Uterus (tissue), 4 donors: Measurements from ENCODE around the gene MAGI3. TPM values are rescaled to one million over a fixed set of nuclear protein-coding genes. Genes with fewer than 3 reads are reported as not detected.
"Not testable (repeated sequence)": the region's sequence is repeated elsewhere in the genome, so short reads cannot be mapped to it uniquely, and the experiment has no call there.

Experiments used
- DNase-seq, 2 donors: peaks; one replicate each; pipeline ENCODE4 v3.0.0-alpha.2; 2019 to 2020
- H3K27ac ChIP-seq, 2 donors: fragments of 200-600 bp; sonication (generic); 1 replicate in 1 of 2; 2 replicates in 1 of 2; pipeline ENCODE4 v1.5.1; 2016 to 2018
- H3K27me3 ChIP-seq, 2 donors: fragments of 200-600 bp; sonication (generic); one replicate each; pipeline ENCODE4 v1.5.1; 2018 to 2019; ENCODE audit warnings: control low read depth in 1 of 2
- H3K36me3 ChIP-seq, 2 donors: fragments of 200-600 bp; sonication (generic); one replicate each; pipeline ENCODE4 v1.5.1; 2019; ENCODE audit warnings: control low read depth in 1 of 2
- H3K4me1 ChIP-seq, 2 donors: fragments of 200-600 bp; sonication (generic); one replicate each; pipeline ENCODE4 v1.5.1; 2018 to 2019; ENCODE audit warnings: control low read depth in 1 of 2
- H3K4me3 ChIP-seq, 2 donors: fragments of 200-600 bp; sonication (generic); 1 replicate in 1 of 2; 2 replicates in 1 of 2; pipeline ENCODE4 v1.5.1; 2018 to 2019; ENCODE audit warnings: mild to moderate bottlenecking in 1 of 2
- H3K9me3 ChIP-seq, 2 donors: fragments of 200-600 bp; sonication (generic); one replicate each; pipeline ENCODE4 v1.5.1; 2019; ENCODE audit warnings: control low read depth in 1 of 2
- CTCF ChIP-seq, 4 experiments: fragments of 200-600 bp in 2 of 4; fragments of 450-650 bp in 2 of 4; sonication (generic) in 2 of 4; IDR thresholded peaks; one replicate each; pipeline ENCODE4 v1.5.1; 2016 to 2019; ENCODE audit warnings: antibody characterized with exemption in 4 of 4, mild to moderate bottlenecking in 2 of 4, moderate library complexity in 1 of 4
- POLR2A ChIP-seq, 2 donors: fragments of 450-650 bp; IDR thresholded peaks; one replicate each; pipeline ENCODE4 v1.6.1; 2016; ENCODE audit warnings: antibody characterized with exemption in 2 of 2, mild to moderate bottlenecking in 1 of 2, moderate library complexity in 1 of 2
- intact Hi-C: fragments of 100-400 bp; cut with DNase I; formaldehyde crosslinking; loops from one replicate; pipeline ENCODE4 v1.15.1; 2023; ENCODE audit warnings: low total_unique reads
- total RNA-seq, 4 donors: library from RNA; depleted of rRNA in 3 of 4; stranded (reverse); fragments of >200 nt in 3 of 4; gene quantifications; one replicate each; pipeline versions ENCODE4 v1.1.0 to v1.2.4, GENCODE V29; 2014 to 2023
- donor health status: DM: yes; HTN: yes; CAD: no.

MAGI3 gene
- total RNA-seq, 4 donors from 2014 or later = 12.4 to 37.5 (median 26.4) TPM

- no peak for TF ChIP-seq POLR2A (IDR thresholded peaks at IDR 0.05)
- no peak for TF ChIP-seq CTCF (IDR thresholded peaks at IDR 0.05)
- DNase-seq = no peak
- H3K36me3 ChIP-seq = no peaks in the 10 kb centered on the region
- no peaks in the 10 kb centered on the region for H3K27me3 ChIP-seq
- no peaks in the 10 kb centered on the region for H3K9me3 ChIP-seq
- intact Hi-C loops = no loop called here
- peaks cover 0 to 6% of the 10 kb centered on the region in 2 donors for H3K4me1 ChIP-seq
- H3K27ac ChIP-seq = no peak overlapping the region
- no peak overlapping the region for H3K4me3 ChIP-seq
Measured at GRCh38 chr1:113399062-113399583, 8.8 kb downstream of the MAGI3 start.

- H3K27me3 ChIP-seq = no peaks in the 10 kb centered on the region
- no peak for DNase-seq
- intact Hi-C loops = no loop called here
- peaks cover 0 to 6% of the 10 kb centered on the region in 2 donors for H3K4me1 ChIP-seq
- TF ChIP-seq POLR2A (IDR thresholded peaks at IDR 0.05) = no peak
- no peak for TF ChIP-seq CTCF (IDR thresholded peaks at IDR 0.05)
- no peaks in the 10 kb centered on the region for H3K36me3 ChIP-seq
- no peak overlapping the region for H3K27ac ChIP-seq
- no peaks in the 10 kb centered on the region for H3K9me3 ChIP-seq
- no peak overlapping the region for H3K4me3 ChIP-seq
Measured at GRCh38 chr1:113401067-113401466, 10.8 kb downstream of the MAGI3 start.

GRCh38 chr1:113401728-113402127, 11.4 kb downstream of the MAGI3 start:
- Histone ChIP-seq H3K9me3 (no peaks in the 10 kb centered on the region), H3K4me3 (no peak overlapping the region), H3K36me3 (no peaks in the 10 kb centered on the region), H3K4me1 (peaks cover 0 to 6% of the 10 kb centered on the region in 2 donors), H3K27me3 (no peaks in the 10 kb centered on the region), H3K27ac (no peak overlapping the region)
- TF ChIP-seq CTCF (IDR thresholded peaks at IDR 0.05) = no peak
- no peak for TF ChIP-seq POLR2A (IDR thresholded peaks at IDR 0.05)
- DNase-seq = no peak
- intact Hi-C loops = no loop called here

GRCh38 chr1:113403065-113403464, 12.8 kb downstream of the MAGI3 start:
- Histone ChIP-seq H3K9me3 (no peaks in the 10 kb centered on the region), H3K4me3 (no peak overlapping the region), H3K27ac (no peak overlapping the region), H3K36me3 (no peaks in the 10 kb centered on the region), H3K4me1 (peaks cover 0 to 6% of the 10 kb centered on the region in 2 donors), H3K27me3 (no peaks in the 10 kb centered on the region)
- intact Hi-C loops = no loop called here
- TF ChIP-seq CTCF (IDR thresholded peaks at IDR 0.05) = no peak
- TF ChIP-seq POLR2A (IDR thresholded peaks at IDR 0.05) = no peak
- DNase-seq = no peak

- no peaks in the 10 kb centered on the region for H3K36me3 ChIP-seq
- DNase-seq = no peak
- H3K4me1 ChIP-seq = peaks cover 0 to 6% of the 10 kb centered on the region in 2 donors
- no peaks in the 10 kb centered on the region for H3K27me3 ChIP-seq
- TF ChIP-seq POLR2A (IDR thresholded peaks at IDR 0.05) (no peak), CTCF (IDR thresholded peaks at IDR 0.05) (no peak)
- intact Hi-C loops = no loop called here
- no peak overlapping the region for H3K27ac ChIP-seq
- no peak overlapping the region for H3K4me3 ChIP-seq
- H3K9me3 ChIP-seq = no peaks in the 10 kb centered on the region
Measured at GRCh38 chr1:113405573-113405972, 15.3 kb downstream of the MAGI3 start.

- H3K27ac ChIP-seq, H3K27me3 ChIP-seq, intact Hi-C loops, H3K4me3 ChIP-seq, H3K9me3 ChIP-seq, DNase-seq, H3K36me3 ChIP-seq, H3K4me1 ChIP-seq: not testable (repeated sequence)
Measured at GRCh38 chr1:113406149-113406548, 15.8 kb downstream of the MAGI3 start.
